Right lobe of liver (tissue), 4 donors: ENCODE data around the gene CPSF4.
"Not testable (repeated sequence)": the region's sequence is repeated elsewhere in the genome, so short reads cannot be mapped to it uniquely, and the experiment has no call there.

Source experiments
- POLR2A ChIP-seq: fragments of 450-650 bp; IDR thresholded peaks from one replicate; pipeline ENCODE4 v1.6.1; 2017; ENCODE audit warnings: antibody characterized with exemption, mild to moderate bottlenecking
- TF ChIP-seq, protein P1 (sequence below), 4 donors: fragments of 200-600 bp in 3 of 4; fragments of 450-650 bp in 1 of 4; IDR thresholded peaks; one replicate each; pipeline versions ENCODE4 v1.5.1 to v1.8.0; 2016 to 2022; ENCODE audit warnings: antibody characterized with exemption in 4 of 4, mild to moderate bottlenecking in 2 of 4
- donor health status: DM: no; HTN: no; CAD: no.
- donor health status: DM: no; HTN: no; CAD: no.
- donor health status: DM: no; HTN: yes; CAD: no.

GRCh38 chr7:99431756-99432540, 6.8 kb upstream of the CPSF4 start:
- TF ChIP-seq, protein P1, sequence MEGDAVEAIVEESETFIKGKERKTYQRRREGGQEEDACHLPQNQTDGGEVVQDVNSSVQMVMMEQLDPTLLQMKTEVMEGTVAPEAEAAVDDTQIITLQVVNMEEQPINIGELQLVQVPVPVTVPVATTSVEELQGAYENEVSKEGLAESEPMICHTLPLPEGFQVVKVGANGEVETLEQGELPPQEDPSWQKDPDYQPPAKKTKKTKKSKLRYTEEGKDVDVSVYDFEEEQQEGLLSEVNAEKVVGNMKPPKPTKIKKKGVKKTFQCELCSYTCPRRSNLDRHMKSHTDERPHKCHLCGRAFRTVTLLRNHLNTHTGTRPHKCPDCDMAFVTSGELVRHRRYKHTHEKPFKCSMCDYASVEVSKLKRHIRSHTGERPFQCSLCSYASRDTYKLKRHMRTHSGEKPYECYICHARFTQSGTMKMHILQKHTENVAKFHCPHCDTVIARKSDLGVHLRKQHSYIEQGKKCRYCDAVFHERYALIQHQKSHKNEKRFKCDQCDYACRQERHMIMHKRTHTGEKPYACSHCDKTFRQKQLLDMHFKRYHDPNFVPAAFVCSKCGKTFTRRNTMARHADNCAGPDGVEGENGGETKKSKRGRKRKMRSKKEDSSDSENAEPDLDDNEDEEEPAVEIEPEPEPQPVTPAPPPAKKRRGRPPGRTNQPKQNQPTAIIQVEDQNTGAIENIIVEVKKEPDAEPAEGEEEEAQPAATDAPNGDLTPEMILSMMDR (IDR thresholded peaks at IDR 0.05), result not testable (repeated sequence)
- TF ChIP-seq POLR2A, result not testable (repeated sequence)
